ENCODE data around the gene ACAA1.

The ACAA1 gene

DNA sequence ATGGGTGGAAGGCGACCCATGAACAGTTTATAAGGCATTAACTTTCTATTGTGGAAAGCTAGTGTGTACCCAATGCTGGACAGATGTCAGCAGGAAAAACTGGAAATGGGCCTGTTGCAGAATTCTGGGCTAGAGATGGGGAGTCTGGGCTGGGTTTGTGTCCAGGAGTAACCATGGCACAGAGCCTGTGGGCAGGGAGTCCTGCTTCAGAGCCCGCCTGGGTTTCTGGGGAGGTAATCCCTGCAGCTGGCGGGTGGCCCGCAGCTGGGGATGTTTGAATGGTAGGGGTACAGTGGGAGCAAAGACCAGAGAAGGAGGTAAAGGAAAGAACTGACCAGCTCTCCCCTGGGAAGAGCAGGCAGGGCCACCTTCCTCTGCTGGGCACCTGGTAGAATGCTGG is 25.7 kb downstream of the ACAA1 start:
- Histone ChIP-seq H3K4me3 (no peak overlapping the region), H3K27ac (no peak overlapping the region)

DNA sequence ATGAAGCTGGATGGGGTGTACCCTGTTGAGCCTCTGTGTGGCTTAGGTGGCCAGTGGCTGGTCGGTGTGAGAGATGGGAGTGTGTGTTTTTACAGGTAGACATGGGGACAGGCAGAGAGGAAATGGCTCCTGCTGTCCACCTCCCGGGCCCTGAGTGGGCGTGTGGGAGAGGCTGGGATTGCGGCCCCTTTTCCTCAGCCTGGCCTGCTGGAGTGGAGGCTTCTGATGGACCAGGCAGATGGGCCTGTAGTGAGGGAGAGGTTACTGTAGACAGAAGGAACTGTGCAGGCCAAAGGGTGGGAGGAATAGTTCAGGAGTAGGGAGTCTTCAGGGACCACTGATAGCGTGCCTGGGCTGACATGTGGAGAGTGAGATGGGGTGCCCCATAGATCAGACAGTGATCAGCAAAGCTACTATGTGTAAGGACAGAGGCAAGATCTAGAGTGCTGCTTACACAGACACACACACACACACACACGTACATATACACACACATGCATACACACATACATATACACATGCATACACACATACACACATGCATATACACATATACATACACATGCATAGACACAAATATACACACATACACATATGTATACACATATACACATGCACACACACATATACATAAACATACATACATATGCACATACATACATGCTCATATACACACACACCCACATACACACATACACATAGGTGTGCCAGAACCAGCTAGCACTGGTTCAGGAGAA is 26.4 kb downstream of the ACAA1 start:
- H3K4me3 ChIP-seq = no peak overlapping the region

DNA sequence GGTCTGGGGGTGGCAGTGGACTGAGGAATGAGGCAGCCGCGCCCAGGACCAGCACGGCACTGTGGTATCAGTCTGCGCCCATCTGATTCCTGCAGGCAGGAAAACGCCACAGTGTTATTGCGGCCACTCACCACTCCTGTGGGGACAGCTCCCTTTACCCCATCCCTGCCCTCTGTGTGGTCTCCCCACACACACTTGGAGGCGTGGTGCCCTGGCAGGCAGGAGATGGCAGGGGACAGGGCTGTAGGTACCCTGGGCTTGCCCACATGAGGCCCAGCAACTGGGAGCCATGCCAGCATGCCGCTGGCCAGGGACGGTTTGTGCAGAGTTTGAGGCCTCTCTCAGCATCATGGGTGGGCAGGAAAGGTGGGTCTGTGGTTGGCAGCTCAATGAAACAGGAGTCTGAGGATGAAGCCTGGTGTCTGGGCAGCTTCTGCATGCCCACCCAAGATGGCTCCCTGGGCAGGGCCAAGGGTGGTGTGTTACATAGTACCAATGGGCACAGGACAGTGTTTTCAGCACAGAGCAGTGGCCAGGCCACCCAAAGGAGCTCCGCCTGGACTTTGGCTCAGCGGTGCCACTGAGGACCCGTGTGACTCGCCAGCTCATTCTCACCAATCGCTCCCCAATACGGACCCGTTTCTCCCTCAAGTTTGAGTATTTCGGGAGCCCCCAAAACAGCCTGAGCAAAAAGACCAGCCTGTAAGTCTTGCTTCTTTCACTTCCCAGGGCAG is 27.2 kb downstream of the ACAA1 start:
- no peak overlapping the region for H3K4me3 ChIP-seq
- H3K27ac ChIP-seq = no peak overlapping the region

More for the DNA sequence above, 26.4 kb downstream of the ACAA1 start:
- H3K27ac ChIP-seq = no peak overlapping the region

DNA sequence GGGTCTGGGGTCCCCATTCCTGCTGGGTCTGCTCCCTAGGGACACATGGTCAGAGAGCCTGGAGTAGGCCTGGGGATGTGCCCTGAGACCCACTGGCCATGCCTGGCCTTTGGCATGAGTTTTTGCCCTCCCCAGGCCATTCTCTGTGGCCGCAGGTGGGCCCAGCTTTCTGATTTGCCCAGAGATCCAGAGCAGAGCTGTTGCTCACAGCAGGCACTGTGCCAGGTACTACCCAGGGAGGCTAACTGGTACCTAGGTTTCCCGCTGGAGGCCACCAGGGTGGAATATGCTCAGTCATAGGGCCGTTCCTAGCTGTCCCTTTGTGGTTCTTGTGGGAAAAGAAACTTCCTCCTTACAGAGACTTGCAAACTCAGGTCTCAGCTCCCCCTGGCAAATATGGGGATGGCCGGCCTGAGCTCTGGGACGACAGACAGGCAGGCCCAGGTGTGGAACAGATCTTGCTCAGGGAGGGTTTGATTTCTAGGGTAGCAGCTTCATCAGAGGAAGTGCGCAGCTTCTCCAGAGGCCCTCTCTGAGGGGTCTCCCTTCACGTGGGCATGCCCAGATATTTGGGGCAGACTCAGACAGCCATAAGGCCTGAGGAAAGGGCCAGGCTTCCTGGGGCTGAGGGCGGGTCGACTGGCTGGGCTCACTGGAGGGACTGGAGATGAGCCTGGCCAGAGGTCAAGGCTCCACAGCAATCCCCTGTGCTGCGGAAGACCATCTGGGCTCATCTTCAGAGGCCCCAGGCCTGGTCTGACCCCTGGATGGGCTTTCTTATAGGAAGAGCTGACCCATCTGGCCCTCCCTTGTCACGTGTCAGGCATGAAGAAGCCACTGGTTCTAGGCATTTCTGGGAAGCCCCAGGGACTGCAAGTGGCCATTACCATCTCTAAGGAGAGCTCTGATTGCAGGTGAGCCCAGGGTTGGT is 28.0 kb downstream of the ACAA1 start:
- H3K4me3 ChIP-seq = no peak overlapping the region
- H3K27ac ChIP-seq = no peak overlapping the region

DNA sequence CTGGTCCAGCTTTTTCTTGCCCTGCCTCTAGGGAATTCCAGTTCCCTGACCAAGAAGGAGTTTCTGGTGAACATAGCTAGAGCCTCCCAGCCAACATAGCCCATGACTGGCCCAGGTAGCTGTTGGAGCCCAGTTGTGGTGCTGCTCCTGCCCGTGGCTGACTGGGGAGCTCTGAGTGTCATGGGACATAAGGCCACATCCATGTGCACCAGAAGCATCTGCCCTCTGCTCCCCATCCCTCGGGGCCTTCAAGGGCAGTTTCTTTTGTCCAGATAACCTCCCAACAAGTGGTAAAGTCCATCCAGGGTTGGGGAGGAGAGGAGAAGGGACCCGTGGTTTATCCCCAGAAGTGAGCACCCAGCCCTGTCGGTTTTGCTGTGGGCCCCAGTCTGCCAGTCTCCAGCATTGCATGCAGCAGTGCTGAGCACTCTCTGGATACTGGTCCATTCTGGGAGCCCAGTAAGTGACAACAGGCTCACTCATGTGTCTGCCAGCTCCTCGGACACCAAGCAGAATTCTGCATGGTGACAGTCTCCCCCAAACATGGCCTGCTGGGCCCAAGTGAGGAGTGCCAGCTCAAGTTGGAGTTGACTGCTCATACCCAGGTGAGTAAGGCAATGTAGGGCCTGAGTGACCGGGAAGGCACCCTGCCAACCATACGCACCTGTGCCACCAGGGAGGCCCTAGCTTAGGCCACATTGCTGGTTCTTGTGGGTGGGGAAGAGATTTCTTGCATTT is 28.8 kb downstream of the ACAA1 start:
- no peak overlapping the region for H3K4me3 ChIP-seq
- no peak overlapping the region for H3K27ac ChIP-seq

DNA sequence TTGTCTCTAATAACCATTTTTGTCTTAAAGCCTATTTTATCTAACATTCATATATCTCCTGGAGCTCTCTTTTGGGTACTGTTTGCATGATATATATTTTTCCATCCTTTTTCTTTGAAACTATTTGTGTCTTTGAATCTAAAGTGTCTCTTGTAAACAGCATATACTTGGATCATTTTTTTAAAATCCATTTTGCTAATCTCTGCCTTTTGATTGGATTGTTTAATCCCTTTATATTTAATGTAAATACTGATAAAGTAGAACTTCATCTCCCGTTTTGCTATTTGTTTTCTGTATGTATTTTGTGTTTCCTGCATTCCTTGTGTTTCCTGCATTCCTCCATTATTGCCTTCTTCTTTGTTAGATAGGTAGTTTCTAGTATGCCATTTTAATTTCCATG is 31.4 kb downstream of the ACAA1 start:
- no peak overlapping the region for H3K27ac ChIP-seq
- no peak overlapping the region for H3K4me3 ChIP-seq

DNA sequence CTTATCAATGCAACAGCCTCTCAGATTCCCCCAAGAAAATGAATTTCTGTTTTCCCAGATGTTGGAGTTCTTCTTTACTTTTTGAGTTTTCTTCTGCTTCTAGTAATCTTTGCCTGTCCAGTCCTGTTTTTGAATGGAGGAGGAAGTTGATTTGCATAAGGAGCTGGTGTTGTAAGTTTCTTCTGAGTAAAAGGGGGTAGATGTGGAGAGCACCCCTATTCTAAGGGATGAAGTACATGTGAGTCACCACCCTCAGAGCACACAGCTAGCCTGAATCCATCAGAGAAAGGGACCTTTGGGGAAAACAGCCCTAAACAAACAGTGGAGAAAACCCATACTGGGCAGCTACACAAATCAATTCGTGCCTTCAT is 34.5 kb downstream of the ACAA1 start:
- no peak overlapping the region for H3K4me3 ChIP-seq
- H3K27ac ChIP-seq = no peak overlapping the region

DNA sequence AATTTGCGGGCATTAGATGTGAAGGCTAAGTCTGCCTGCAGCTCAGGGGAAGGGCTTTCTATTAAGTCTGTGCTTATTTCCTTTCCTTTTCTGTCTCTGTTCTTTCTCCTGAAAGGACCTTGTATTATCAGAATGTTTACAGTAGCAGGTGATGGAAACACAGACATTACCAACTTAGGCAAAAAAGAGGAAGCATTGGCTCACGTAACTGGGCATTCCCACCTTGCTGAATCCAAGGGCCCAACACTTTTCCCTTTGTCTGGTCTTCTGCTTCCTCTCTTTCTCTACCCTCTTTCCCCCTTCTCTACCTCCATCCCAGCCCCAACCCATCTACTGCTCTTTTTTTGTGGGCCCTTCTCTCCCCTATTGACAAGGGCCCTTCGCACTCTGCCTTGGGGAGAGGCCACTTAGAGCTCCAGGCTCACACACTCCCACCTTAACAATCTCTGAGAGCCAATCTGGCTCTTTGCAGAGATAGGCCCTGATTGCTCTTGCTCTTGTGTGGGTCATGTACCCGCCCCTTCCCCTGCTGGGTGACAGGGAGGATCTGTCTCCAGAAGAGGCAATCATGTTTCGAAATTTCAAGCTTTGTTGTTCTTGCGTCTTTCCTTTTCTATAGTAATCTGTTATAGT is 35.0 kb downstream of the ACAA1 start:
- H3K27ac ChIP-seq = no peak overlapping the region

DNA sequence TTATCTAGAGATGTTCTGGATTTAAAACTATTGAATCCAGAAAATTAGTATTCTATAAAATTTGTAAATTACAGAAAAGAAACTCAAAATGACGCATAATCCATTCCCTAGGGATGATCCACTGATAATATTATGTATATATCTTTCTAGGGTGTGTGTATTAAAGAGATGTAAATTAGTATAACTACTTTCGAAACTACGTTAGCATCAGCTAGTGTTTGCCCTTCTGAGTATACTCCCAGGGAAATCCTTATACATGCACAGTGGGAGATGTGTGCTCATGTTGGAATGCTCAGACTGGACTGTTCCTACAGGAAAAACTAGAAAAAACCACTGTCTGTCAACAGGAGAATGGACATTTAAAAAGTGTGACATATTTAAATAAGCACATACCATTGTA is 36.4 kb downstream of the ACAA1 start:
- H3K27ac ChIP-seq = no peak overlapping the region
- no peak overlapping the region for H3K4me3 ChIP-seq

More for the DNA sequence above, 35.0 kb downstream of the ACAA1 start:
- no peak overlapping the region for H3K4me3 ChIP-seq

DNA sequence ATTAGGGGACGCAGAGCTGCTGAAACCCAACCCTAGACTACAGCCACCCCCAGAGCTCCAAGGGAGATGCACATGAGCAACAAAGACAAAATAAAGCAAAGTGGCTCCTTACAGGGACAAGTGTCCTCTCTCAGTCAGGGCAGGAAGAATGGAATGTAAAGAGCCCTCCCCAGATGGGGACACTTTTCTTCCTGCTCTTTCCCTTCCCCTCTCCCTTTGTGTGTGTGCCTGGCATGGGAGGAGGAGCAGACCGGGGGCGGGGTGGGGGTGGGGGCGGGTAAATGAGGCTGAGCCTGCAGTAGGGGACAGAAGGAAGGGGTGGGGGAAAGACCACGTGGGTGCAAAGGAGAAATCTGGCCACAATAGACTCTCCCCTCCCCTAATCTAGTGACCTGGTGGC is 37.4 kb downstream of the ACAA1 start:
- Histone ChIP-seq H3K27ac (no peak overlapping the region), H3K4me3 (no peak overlapping the region)

DNA sequence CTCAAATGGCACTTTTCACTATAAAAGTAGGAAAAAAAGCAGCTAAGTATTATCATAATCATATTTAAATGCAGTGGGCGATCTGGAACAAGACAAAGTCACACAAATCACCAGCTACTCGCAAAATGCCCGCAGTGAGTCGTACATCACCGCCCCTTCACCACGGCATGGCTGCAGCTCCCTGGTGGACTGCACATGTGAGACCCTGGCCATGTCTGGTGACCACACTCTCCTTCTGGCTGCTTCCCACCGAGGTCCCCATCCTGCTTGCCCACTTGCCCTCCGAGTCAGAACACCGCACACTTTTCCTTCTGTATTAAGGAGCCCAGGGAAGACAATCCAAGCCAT is 38.6 kb downstream of the ACAA1 start:
- Histone ChIP-seq H3K27ac (no peak overlapping the region), H3K4me3 (no peak overlapping the region)

DNA sequence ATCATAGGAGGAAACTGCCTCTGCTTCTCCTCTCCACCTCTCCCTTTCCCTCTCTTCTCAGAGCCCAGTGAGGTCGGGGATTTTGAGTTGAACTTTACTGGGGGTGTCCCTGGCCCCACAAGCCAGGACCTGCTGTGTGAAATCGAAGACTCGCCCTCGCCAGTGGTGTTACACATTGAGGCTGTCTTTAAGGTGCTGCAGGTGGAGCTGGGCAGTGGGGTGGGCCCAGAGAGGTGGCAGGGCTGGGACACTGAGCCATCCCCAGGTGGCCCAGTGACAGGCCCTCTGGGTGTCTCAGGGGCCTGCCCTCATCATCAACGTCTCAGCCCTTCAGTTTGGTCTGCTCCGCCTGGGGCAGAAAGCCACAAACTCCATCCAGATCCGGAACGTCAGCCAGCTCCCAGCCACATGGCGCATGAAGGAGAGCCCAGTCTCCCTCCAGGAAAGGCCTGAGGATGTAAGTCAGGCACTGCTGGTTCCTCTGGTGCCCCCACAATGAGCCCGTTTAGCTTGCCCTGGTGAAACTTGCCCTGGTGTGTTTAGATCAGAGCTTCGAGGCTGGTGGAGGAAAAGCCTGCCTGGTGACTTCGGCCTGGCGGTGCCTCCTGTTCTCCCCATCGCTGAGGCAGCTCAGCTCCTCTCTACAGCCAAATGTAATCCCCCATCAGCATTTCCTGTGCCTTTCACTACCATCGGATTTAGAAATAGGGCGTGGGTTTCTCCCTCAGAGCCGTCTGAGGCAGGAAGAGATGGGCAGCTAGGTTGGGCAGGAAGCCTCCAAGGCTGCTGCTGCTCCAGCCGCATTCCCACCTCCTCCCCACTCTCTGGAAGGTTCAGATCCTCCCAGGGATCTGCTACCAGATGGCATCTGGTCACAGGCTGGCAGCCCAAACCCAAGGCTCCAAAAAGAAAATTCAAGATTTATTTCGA is 39.2 kb downstream of the ACAA1 start:
- no peak overlapping the region for H3K4me3 ChIP-seq
- no peak overlapping the region for H3K27ac ChIP-seq

DNA sequence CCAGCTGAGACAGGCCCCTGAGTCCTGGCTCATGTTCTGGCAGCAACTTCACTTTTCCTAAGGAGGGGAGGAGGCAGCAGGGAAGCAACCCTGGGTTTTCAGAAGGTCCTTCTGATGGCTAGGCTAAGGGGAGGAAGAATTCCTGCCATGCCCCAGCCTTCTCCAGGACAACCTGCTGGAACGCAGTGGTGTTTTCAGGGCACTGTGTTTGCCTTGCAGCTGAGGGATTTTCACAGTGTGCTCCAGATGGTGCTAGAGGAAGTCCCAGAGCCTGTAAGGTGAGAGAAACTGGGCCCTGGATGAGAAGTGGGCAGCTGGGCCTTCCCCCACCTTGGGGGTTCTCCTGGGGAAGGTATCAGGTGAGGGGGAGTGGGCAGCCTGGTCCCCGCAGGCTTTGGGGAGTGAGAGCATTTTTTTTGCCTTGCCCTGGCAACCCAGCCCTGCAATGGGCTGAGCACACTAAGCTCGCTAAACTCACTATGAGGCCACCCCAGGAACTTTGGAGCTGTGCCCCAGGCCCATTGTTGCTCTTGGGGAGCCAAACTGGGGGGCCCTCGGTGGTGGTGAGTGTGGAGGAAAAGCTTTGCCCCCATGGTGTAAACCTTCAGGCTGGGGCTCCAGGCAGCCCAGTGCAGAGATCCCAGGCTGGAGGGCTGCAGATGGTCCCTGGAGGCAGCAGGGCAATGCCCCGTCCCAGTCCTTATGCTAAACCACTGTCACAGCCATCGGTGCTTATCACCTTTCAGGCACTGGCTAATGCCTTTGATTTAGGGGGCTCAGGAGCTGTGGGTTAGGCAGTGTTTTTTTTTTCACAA is 41.1 kb downstream of the ACAA1 start:
- Histone ChIP-seq H3K27ac (no peak overlapping the region), H3K4me3 (no peak overlapping the region)

DNA sequence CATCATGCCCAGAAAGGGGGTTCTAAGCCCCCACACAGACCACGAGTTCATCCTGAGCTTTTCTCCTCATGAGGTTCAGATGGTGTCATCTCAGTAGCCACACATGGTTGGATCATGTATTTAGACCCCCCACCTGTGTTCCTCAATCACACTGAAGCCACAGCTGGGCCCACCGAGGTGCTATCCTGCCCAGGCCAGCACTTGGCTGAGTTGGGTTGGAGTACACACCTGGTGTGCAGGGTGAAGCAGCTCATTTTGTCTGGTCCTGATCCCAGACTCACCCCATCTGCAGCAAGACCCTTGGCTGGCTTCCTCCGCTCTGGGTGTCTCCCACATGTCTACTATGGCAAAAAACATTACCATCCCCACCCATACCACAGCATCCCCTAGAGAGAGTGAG is 41.9 kb downstream of the ACAA1 start:
- Histone ChIP-seq H3K27ac (no peak overlapping the region), H3K4me3 (no peak overlapping the region)

DNA sequence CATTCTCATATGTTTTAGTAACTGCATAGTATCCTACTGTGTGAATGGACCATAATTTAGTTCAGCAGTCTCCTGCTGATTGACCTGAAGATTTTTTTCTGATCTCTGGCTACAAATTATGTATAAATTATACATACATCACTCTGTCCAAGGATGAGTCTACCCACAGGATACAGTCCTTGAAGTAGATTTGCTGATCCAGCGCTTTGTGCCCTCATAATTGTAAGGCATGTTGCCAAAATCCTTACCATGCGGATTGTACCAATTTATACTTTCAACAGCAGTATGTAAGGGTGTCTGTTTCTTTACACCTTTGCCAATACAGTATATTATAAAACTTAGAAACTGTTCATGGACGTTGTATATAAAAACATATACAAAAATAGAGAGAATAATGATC is 46.5 kb downstream of the ACAA1 start:
- no peak overlapping the region for H3K27ac ChIP-seq
- no peak overlapping the region for H3K4me3 ChIP-seq

DNA sequence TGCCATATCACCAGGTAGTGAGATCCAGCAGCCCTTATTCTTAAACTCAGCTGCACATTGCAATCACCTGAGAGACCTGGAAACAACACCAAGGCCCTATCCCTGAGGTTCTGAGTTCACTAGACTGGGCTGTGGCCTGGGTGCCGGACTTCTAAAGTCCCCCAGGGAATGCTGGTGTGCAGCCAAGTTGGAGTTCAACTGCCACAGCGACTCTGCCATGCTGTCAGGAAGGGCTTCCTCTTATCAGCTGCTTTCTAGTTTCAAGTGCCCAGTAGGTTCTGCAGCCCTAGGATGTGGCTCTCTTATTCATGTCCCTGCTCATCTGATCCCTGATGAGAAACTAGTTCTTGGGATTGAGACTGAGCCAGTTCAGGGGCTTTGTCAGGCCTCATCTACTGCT is 47.8 kb downstream of the ACAA1 start:
- Histone ChIP-seq H3K27ac (no peak overlapping the region), H3K4me3 (no peak overlapping the region)
